ENCODE data around the gene MRPS23. TPM values are rescaled to one million over a fixed set of nuclear protein-coding genes. Genes with fewer than 3 reads are reported as not detected.
A peak's percentile ranks its signal among the peaks of the same experiment; 100 is the strongest.

MRPS23 gene
- total and polyA plus RNA-seq, 2 of the 13 experiments (the other 11 are each of a cell fraction or from before 2014, with no cell fraction given): 63.2 to 181 TPM

DNA sequence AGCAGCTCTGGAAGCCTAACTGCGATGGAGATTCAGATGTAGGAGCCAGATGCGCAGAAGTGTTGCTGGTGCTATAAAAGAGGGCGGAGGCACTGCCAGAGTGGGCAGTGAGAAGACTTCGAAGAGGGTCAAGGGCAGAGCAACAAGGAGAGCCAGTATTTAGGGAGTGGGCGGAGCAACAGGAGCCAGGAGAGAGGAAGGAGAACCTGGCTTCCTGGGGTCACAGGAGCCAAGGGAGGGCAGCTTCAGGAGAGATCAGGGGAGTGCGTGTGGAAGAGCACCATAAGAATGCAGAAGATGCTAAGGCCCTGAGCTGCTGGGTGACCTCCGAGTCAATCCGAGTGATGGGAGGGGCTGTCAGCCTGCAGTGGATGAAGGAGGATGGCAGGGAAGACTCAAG lies 14.4 kb upstream of the MRPS23 start (continued):
- TF ChIP-seq, protein P1, sequence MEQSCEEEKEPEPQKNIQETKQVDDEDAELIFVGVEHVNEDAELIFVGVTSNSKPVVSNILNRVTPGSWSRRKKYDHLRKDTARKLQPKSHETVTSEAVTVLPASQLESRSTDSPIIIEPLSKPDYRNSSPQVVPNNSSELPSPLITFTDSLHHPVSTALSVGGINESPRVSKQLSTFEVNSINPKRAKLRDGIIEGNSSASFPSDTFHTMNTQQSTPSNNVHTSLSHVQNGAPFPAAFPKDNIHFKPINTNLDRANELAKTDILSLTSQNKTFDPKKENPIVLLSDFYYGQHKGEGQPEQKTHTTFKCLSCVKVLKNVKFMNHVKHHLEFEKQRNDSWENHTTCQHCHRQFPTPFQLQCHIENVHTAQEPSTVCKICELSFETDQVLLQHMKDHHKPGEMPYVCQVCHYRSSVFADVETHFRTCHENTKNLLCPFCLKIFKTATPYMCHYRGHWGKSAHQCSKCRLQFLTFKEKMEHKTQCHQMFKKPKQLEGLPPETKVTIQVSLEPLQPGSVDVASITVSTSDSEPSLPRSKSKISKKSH (CRISPR knock-in tag; IDR thresholded peaks at IDR 0.05; ENCODE audit: borderline replicate concordance): 0 out of 2 replicates have a peak, but pooled peaks have one; percentile 39
- TF ChIP-seq FIP1L1 (IDR thresholded peaks at IDR 0.05; ENCODE audit: borderline replicate concordance, insufficient read depth, low read depth, low read length) (no peak), ZSCAN20 (CRISPR knock-in tag; IDR thresholded peaks at IDR 0.05; ENCODE audit: borderline replicate concordance) (no peak), ZNF776 (CRISPR knock-in tag; IDR thresholded peaks at IDR 0.05) (no peak), PTBP1 (IDR thresholded peaks at IDR 0.05; ENCODE audit: low read depth, low read length, poor library complexity, severe bottlenecking) (no peak), ZNF354B (CRISPR knock-in tag; IDR thresholded peaks at IDR 0.05) (no peak), NR0B2 (CRISPR knock-in tag; IDR thresholded peaks at IDR 0.05) (no peak), PPARG (CRISPR knock-in tag; conservative IDR thresholded peaks at IDR 0.05) (no peak), ZNF746 (CRISPR knock-in tag; IDR thresholded peaks at IDR 0.05) (no peak), USF2 (IDR thresholded peaks at IDR 0.05; ENCODE audit: low read depth, low read length) (no peak), USF2 (CRISPR knock-in tag; IDR thresholded peaks at IDR 0.05; ENCODE audit: borderline replicate concordance) (no peak), CHD2 (IDR thresholded peaks at IDR 0.05; ENCODE audit: low read depth, low read length) (no peak)
- TF ChIP-seq, protein P2, sequence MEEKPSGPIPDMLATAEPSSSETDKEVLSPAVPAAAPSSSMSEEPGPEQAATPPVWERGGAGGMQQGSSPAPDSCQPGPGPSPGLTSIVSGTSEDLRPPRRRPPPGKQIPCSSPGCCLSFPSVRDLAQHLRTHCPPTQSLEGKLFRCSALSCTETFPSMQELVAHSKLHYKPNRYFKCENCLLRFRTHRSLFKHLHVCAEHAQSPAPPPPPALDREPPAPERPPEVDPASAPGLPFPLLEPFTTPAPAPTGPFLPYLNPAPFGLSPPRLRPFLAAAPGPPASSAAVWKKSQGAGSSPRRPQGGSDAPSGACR (CRISPR knock-in tag; IDR thresholded peaks at IDR 0.05): no peak
- TF ChIP-seq, protein P3, sequence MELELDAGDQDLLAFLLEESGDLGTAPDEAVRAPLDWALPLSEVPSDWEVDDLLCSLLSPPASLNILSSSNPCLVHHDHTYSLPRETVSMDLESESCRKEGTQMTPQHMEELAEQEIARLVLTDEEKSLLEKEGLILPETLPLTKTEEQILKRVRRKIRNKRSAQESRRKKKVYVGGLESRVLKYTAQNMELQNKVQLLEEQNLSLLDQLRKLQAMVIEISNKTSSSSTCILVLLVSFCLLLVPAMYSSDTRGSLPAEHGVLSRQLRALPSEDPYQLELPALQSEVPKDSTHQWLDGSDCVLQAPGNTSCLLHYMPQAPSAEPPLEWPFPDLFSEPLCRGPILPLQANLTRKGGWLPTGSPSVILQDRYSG (CRISPR knock-in tag; IDR thresholded peaks at IDR 0.05): no peak

Measured in HepG2 (cell line).